HG03439 (cell line): ENCODE measurements around the gene PIWIL1.

Experiments
- ATAC-seq: cut with Tn5 transposase; IDR thresholded peaks from one replicate; pipeline ENCODE4 v1.9.1; 2021; ENCODE audit warnings: mild to moderate bottlenecking, moderate library complexity; ENCODE audit not compliant: unreplicated experiment

Gene PIWIL1

DNA sequence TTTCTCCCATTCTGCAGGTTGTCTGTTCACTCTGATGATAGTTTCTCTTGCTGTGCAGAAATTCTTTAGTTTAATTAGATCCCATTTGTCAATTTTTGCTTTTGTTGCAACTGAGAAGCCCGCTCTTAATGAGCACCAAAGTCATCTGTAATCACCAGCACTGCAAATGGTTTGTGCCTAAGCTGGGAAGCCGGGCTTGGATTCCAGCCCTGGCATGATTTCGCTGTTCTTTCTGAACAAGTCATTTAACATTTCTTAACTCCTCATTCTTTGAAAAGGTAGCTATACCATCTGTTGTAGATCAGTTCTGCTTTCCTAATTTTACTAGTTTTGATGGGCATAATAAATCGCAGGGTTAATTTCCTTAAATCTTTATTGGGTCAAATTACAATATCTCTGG is 32.1 kb downstream of the PIWIL1 start:
- ATAC-seq: no peak

DNA sequence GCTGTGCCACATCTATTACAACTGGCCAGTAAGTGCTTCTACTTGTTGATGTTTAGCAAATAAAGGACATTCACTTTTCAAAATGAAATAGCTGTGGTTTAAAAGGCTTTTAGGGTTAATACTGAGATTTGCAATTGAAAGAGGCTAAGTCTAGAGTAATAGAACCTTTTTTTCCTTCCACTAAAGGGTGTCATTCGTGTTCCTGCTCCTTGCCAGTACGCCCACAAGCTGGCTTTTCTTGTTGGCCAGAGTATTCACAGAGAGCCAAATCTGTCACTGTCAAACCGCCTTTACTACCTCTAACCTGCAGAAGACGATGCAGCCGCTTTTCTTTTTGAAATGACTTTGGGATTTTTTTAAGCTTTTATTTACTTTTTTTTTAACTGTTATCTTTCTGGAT is 33.6 kb downstream of the PIWIL1 start:
- no peak for ATAC-seq

- no peak for ATAC-seq
Measured at GRCh38 chr12:130372936-130373335, 35.2 kb downstream of the PIWIL1 start.

- ATAC-seq: no peak
Measured at GRCh38 chr12:130374083-130374482, 36.4 kb downstream of the PIWIL1 start.

GRCh38 chr12:130375296-130376287 is 37.9 kb downstream of the PIWIL1 start:
- ATAC-seq: no peak

DNA sequence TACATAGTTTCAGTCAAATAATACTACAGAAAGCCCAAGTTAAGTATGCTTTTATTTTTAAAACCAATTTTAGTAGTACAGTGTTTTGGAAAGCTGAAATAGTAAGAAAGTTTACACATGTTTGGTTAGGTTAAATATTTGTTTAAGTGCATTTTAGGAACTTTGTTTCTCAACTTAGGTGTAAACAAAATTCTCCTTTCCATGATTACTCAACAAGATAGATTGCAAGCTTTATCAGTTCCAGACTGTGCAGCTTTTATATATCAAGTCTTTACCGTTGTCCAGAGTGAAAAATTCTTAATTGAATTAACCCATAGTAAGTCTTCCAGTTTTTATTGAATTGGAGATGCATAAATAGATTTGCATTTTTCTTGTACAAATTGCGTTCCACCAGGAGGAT is 45.1 kb downstream of the PIWIL1 start:
- ATAC-seq: no peak

DNA sequence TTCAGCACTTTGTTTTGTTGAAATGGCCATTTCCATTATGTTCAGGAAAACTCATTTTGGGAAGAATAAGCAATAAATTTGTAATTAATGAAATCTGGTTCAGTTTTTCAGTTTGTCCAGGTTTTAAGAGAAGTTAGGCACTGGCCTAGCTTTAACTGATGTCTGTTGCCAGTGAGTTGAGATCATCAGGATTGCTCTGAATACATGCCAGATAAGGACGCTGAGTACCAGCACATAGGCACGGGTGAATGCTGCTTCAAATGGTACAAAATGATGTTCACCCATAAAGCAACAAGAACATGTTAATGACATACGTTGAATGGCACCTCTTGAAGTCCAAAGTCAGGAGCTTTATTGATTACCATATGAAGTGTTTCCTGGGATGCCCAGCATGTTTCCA is 46.5 kb downstream of the PIWIL1 start:
- no peak for ATAC-seq

DNA sequence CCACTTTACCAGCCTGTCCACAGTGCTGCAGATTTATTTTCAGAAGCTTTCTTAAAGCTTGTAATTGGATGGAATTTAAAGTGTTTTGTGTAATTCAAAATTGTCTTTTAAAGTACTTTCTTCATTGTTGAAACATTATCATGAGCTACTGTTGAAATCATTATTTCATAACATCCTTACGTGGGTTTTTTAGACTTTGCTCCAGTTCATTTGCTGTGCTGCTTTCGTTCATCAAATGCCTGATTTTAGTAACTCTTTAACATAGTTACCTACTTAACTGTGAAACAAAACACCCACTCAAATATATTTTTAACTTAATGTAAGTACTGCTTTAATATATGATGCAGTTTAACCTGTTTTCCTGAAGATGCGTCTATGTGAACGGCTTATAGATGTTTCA is 47.5 kb downstream of the PIWIL1 start:
- no peak for ATAC-seq

DNA sequence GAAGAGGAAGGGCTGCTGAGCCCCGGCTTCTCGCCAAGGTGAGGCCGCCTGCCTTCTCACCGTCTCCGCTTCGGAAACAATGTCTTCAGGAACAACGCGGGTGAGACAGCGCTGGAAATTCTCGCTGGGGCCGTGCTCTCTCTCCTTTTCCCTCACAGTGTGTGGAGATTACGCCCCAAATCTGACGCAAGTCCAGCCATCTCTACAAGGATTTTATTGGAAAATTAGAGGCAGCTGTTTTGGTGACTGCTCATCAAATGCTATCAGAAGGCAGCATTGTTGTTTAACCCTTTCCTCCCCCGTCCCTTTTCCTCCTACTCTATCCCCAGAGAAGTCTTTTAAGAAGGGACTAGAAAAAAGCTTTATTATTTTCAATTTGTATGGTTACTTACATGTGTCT is 53.5 kb downstream of the PIWIL1 start:
- no peak for ATAC-seq

DNA sequence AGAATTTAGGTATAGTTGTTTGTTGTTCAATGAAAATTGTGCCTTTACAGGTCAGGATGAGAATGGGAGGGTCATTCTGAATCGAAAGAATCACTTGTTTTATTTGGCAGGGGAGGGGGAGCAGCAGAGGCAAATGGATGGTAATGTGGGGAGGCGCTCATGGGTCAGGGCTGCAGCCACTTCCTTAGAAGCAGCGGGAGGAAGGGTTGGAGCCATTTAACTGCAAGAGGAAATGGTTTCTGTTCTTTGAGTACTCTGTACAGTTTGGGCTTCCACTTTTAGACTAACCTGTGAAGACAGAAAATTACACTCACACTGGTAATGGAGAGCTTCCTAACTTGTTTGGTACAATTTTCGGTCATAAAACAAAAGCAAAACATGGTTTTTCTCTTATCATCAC is 57.2 kb downstream of the PIWIL1 start:
- no peak for ATAC-seq

GRCh38 chr12:130396667-130397066 is 59.0 kb downstream of the PIWIL1 start:
- no peak for ATAC-seq

DNA sequence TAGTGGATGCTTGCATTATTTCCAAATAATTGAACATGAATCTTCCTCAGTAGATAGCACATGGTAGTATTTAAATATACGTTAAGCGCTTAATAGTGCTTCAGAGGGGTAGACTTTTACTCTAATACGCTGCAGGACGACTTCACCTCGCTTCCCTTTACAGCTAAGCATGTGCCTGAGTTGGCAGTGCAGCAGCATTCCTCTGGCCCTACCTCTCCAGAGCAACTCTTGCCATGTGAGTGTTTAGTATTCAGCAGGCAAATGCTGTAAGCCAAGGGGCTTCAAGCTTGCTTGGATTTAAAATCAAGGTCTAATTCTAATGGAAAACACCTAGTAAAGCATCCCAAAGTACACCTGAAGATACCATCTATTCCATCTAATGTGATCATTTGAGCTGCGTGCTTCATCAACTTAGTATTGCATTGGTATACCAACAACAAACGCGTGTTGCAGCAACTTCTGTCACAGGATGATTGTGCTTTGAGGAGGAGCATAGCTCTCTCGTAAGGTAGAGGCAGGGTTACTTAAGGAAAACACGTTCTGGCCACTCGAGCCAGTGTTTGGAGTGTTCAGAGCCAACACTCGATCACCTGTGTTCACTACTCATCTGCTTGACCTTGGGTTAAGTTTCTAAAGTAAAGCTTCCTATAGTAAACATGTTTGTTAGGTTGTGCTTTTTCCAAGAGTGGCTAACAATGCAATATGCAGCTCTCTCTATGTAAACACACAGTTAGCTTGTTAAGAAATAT is 60.6 kb downstream of the PIWIL1 start:
- no peak for ATAC-seq

DNA sequence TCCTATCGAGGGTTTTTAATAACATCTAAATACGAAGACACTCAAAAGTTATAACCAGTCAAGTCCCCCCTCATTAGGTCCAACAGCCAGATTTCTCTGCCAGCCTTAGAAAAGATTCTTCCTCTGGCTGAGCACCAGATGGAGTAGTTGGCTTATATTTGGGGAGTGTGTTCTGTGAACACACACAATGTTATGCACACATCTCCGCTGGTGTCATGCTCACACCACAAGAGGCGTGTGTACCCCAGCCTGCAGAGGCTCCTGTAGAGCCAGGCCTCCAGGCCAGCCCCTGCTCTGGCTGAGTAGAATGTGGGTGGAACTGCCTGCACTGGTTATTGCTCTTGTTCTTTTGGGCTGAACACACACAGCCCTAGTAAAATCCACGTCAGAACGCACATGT is 64.0 kb downstream of the PIWIL1 start:
- ATAC-seq: no peak

- no peak for ATAC-seq
Measured at GRCh38 chr12:130405332-130405731, 67.6 kb downstream of the PIWIL1 start.

DNA sequence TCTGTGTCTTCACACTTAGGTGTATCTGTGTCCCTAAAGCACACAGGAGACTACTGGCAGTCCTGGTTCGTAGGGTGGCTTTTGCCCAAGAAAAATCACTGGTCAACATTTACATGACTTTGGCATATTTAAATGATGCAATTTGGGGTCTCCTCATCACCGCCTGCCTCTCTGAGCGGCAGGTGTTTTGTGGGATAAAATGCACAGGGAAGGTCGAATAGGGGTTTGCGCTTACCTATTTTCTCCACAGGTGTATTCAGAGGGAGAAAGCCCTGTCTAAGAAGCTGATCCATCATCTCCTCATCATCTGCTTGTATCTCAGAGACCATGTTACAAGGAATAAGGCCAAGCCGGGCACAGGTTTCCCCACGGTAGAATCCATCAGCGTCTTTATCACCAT is 74.7 kb downstream of the PIWIL1 start:
- no peak for ATAC-seq

- no peak for ATAC-seq
Measured at GRCh38 chr12:130413909-130414308, 76.2 kb downstream of the PIWIL1 start.

- no peak for ATAC-seq
Measured at GRCh38 chr12:130414381-130414780, 76.7 kb downstream of the PIWIL1 start.

GRCh38 chr12:130418251-130418650 is 80.6 kb downstream of the PIWIL1 start:
- no peak for ATAC-seq

DNA sequence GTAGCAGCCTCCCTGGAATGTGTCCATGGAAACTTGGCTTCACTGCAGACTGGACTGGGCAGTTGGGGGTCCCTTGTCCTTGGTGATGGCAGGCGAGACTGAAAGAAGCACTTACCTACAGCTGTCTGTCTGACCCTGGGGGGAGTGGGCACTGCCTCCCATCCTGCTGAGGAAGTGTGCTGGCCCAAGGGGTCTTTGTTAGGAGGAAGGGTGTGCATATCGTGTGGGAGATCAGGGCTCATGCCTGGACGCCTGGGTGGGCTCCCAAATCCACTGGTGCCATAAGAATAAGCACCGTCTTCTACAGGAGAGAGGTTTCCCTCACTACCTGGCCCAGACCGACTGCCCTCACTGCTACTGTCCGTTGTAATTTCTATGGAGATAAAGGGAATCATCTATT is 81.4 kb downstream of the PIWIL1 start:
- ATAC-seq: no peak

DNA sequence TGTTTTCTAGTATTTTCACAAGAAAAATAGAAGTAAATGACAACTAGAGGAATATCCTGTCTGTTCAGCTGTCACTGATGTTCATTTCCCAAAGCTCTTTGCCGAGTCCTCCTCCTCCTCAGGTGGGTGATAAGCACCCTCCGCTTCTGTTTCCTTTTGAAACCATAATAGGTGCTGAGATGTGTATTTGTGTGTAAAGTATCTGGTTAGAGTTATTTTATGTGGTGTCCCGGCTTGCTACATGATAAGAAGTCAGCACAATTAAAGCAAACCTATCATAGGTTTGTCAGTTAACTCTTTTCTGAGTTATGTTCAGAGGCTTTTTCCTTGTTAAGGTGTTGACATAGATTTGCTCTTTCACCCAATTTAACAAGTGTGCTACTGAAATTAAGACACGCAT is 82.4 kb downstream of the PIWIL1 start:
- no peak for ATAC-seq

GRCh38 chr12:130421896-130422295 is 84.2 kb downstream of the PIWIL1 start:
- no peak for ATAC-seq
